GM19240 (cell line): ENCODE data around the gene ZNF28.
"Not testable (repeated sequence)": the region's sequence is repeated elsewhere in the genome, so short reads cannot be mapped to it uniquely, and the experiment has no call there.

Experiments used
- DNase-seq: peaks from one replicate; pipeline ENCODE4 v3.0.0; 2011; ENCODE audit warnings: low spot score; ENCODE audit not compliant: insufficient read length

The ZNF28 gene

GRCh38 chr19:52782864-52783263 is 38.6 kb downstream of the ZNF28 start:
- DNase-seq = not testable (repeated sequence)

GRCh38 chr19:52778811-52779210 is 42.6 kb downstream of the ZNF28 start:
- no peak for DNase-seq

GRCh38 chr19:52756447-52756846 is 65.0 kb downstream of the ZNF28 start:
- not testable (repeated sequence) for DNase-seq

GRCh38 chr19:52749780-52750179 is 71.7 kb downstream of the ZNF28 start:
- no peak for DNase-seq

GRCh38 chr19:52748336-52748950 is 73.0 kb downstream of the ZNF28 start:
- no peak for DNase-seq
